ENCODE results near the gene CDK11B. TPM values are rescaled to one million over a fixed set of nuclear protein-coding genes. Genes with fewer than 3 reads are reported as not detected.

Gene CDK11B
- total and polyA plus RNA-seq, 2 donors (not counting 1 experiment from before 2014, with no cell fraction given) = 14.1 to 36.3 TPM

GRCh38 chr1:1680031-1680911 is 21.5 kb upstream of the CDK11B start:
- Histone ChIP-seq H3K4me2 (replicated peaks; ENCODE audit: low read depth, low read length, poor library complexity, severe bottlenecking) (no peak overlapping the region), H3K4me3 (ENCODE audit: control extremely low read depth in 1 of 5, extremely low read depth in 1 of 5, insufficient read depth in 1 of 5, low read depth in 2 of 5, low read length in 4 of 5) (no peak overlapping the region), H3K27me3 (replicated peaks in 1 of 4; ENCODE audit: control extremely low read depth in 1 of 4, control insufficient read depth in 3 of 4, insufficient read depth in 4 of 4, low read length in 3 of 4) (no peaks in the 10 kb centered on the region), H3K27ac (ENCODE audit: low read length in 2 of 2) (no peak overlapping the region), H3K9ac (ENCODE audit: low read length) (no peak overlapping the region), H3K4me1 (ENCODE audit: control insufficient read depth in 2 of 2, insufficient read depth in 2 of 2, low read length in 2 of 2) (peaks cover 9 to 22% of the 10 kb centered on the region in 2 donors), H3K36me3 (replicated peaks in 1 of 2; ENCODE audit: control extremely low read depth in 1 of 2, control insufficient read depth in 1 of 2, extremely low read depth in 1 of 2, insufficient read depth in 2 of 2, low read length in 1 of 2) (peaks cover 0 to 18% of the 10 kb centered on the region in 2 experiments), H4K20me1 (ENCODE audit: control insufficient read depth, insufficient read depth, low read length, poor library complexity, severe bottlenecking) (peaks cover 48% of the 10 kb centered on the region), H3K9me3 (ENCODE audit: control extremely low read depth in 1 of 3, control insufficient read depth in 2 of 3, insufficient read depth in 1 of 3, low read length in 2 of 3) (no peaks in the 10 kb centered on the region), H2AFZ (ENCODE audit: insufficient read depth, low read depth, low read length, poor library complexity, severe bottlenecking) (no peak overlapping the region), H3K79me2 (ENCODE audit: control insufficient read depth, insufficient read depth, low read length) (peaks cover 52% of the 10 kb centered on the region)
- Mint-ChIP-seq H3K27me3 (no peaks in the 10 kb centered on the region), H3K27ac (peak overlapping the region; percentile 21), H3K9me3 (ENCODE audit: insufficient read depth) (no peaks in the 10 kb centered on the region), H3K4me1 (peaks cover 27% of the 10 kb centered on the region), H3K4me3 (no peak overlapping the region)
- peak; percentile 13 for DNase-seq
- intact Hi-C loops (cut with micrococcal nuclease) = no loop called here
- TF ChIP-seq EZH2 (IDR thresholded peaks at IDR 0.05; ENCODE audit: borderline replicate concordance, insufficient read depth, low read depth, low read length, poor library complexity, severe bottlenecking) = no peak
- TF ChIP-seq, protein P1, sequence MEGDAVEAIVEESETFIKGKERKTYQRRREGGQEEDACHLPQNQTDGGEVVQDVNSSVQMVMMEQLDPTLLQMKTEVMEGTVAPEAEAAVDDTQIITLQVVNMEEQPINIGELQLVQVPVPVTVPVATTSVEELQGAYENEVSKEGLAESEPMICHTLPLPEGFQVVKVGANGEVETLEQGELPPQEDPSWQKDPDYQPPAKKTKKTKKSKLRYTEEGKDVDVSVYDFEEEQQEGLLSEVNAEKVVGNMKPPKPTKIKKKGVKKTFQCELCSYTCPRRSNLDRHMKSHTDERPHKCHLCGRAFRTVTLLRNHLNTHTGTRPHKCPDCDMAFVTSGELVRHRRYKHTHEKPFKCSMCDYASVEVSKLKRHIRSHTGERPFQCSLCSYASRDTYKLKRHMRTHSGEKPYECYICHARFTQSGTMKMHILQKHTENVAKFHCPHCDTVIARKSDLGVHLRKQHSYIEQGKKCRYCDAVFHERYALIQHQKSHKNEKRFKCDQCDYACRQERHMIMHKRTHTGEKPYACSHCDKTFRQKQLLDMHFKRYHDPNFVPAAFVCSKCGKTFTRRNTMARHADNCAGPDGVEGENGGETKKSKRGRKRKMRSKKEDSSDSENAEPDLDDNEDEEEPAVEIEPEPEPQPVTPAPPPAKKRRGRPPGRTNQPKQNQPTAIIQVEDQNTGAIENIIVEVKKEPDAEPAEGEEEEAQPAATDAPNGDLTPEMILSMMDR (IDR thresholded peaks at IDR 0.05) = no peak
- CTCF ChIA-PET = interaction anchor here (0.6 to 0.7 kb wide), 2 partner anchors 55 to 219 kb away, joined by 3 read pairs; no protein-coding TSS in a partner anchor
- ATAC-seq (ENCODE audit: low read depth) = no peak
- 97% methylated on average over 23 of the region's 32 CpGs for WGBS (ENCODE audit: insufficient coverage)
- POLR2A ChIA-PET = no interaction called here

Data from B cell (primary cell).